Measurements from ENCODE around the gene SNX1.

SNX1 gene, protein sequence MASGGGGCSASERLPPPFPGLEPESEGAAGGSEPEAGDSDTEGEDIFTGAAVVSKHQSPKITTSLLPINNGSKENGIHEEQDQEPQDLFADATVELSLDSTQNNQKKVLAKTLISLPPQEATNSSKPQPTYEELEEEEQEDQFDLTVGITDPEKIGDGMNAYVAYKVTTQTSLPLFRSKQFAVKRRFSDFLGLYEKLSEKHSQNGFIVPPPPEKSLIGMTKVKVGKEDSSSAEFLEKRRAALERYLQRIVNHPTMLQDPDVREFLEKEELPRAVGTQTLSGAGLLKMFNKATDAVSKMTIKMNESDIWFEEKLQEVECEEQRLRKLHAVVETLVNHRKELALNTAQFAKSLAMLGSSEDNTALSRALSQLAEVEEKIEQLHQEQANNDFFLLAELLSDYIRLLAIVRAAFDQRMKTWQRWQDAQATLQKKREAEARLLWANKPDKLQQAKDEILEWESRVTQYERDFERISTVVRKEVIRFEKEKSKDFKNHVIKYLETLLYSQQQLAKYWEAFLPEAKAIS

DNA sequence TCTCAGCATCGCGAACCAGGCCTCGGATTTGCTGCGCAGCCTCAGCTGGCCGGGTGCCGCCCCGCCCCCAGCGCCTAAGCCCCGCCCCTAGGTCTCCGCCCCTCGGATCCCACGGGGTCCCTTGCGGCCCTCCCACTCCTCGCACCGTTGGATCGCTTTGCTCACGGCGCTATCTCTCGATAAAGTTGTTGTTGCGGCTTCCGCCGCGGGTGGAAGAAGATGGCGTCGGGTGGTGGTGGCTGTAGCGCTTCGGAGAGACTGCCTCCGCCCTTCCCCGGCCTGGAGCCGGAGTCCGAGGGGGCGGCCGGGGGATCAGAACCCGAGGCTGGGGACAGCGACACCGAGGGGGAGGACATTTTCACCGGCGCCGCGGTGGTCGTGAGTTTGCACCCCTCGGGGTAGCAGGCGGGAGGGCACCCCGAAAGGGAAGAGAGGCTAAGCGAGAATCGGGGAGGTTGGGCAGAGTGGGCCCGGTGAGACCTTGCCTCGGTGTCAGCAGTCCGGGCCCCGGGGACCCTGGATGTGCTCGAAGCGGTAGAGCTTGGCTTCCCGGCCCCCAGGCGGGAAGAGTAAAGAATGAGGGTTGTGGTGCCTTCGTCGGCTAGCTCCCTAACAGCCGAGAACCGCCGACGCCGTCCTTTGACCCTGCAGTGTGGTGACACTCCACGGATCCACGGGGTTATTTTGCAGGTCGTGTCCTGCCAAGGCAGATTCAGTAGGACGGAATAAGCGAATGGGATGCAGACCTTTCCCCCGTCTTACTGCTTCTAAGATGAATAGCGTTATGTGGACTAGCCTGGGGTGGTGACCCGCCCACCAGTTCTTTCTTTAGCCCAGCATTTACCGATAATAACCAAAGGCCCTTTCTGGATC is at the start of gene SNX1:
Gene SNX1, plus strand, starts transcription at position 188 of the 873 bp plus-strand sequence. Its CDS starts 32 bp downstream, at position 220.
- TF ChIP-seq, protein P1, sequence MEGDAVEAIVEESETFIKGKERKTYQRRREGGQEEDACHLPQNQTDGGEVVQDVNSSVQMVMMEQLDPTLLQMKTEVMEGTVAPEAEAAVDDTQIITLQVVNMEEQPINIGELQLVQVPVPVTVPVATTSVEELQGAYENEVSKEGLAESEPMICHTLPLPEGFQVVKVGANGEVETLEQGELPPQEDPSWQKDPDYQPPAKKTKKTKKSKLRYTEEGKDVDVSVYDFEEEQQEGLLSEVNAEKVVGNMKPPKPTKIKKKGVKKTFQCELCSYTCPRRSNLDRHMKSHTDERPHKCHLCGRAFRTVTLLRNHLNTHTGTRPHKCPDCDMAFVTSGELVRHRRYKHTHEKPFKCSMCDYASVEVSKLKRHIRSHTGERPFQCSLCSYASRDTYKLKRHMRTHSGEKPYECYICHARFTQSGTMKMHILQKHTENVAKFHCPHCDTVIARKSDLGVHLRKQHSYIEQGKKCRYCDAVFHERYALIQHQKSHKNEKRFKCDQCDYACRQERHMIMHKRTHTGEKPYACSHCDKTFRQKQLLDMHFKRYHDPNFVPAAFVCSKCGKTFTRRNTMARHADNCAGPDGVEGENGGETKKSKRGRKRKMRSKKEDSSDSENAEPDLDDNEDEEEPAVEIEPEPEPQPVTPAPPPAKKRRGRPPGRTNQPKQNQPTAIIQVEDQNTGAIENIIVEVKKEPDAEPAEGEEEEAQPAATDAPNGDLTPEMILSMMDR (IDR thresholded peaks at IDR 0.05): no peak

DNA sequence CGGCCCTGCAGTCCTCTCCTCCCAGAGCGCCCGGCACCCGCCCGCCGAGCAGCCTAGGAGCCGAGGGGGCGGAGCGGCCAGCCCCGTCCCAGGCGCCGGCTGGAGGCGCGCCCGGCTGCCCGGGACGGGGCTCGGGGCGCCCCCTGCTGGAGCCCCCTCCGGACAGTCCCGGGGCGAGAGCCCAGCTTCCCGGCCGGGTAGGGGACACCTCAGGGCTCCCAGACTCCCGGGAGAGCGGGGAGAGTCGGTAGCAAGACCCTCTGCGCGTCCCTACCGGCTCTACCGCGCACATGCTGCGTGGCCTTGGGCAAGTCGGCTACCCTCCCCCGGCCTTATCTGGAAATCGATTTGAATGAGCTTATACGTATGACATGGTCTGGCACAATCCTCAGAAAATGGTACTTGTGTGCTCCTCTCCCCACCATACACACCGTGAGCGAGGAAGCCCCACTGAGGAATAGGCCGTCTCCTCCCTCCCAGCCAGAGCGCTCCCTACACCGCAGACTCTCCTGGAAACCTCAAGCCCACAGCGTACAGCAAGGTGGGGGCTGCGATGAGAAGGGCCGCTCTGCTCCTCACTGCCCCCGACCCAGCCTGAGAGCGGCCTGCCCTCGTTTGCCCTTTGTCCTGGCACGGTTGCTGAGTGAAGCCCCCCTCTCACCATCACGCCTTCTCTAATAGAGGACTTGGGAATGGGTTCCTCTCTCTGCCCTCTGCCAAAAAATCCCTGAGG is 49.2 kb upstream of the SNX1 start, which contains the start of gene DAPK2:
Gene DAPK2, minus strand, starts transcription at position 65 of the 733 bp plus-strand sequence. CDS start 6,224 bp downstream, outside the sequence.
- TF ChIP-seq, protein P1 (IDR thresholded peaks at IDR 0.05): peak; percentile 83

DNA sequence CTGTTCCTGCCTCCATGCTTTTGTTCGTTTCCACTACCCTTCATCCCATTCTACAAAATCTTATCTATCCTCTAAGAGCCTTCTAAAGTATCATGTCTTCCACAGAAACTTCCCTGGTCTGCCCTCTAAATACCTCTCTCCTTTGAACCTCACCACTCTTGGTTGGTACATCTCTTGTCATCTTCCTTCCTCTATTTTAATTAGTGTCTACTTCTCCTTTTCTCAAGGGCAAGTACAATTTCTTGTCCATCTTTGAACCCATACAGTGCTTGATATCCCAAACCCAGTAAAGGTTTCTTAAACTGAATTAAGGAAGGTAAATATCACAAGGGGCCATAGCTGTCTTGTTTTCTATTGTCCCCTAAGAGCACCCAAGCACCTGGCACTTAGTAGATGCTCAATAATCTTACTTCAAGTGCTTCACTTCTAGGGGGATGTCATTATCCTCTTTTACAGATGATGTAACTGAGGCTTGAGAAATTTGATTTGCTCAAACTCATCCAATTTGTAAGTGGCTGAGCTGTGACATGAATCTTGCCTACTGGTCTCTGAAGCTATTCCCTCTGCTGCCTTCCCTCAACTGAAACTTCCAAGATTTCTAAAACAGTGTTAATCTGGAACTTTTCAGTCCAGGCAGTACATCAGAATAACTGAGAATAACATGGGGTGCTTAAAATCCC is 46.9 kb upstream of the SNX1 start:
- TF ChIP-seq, protein P1 (IDR thresholded peaks at IDR 0.05): no peak

DNA sequence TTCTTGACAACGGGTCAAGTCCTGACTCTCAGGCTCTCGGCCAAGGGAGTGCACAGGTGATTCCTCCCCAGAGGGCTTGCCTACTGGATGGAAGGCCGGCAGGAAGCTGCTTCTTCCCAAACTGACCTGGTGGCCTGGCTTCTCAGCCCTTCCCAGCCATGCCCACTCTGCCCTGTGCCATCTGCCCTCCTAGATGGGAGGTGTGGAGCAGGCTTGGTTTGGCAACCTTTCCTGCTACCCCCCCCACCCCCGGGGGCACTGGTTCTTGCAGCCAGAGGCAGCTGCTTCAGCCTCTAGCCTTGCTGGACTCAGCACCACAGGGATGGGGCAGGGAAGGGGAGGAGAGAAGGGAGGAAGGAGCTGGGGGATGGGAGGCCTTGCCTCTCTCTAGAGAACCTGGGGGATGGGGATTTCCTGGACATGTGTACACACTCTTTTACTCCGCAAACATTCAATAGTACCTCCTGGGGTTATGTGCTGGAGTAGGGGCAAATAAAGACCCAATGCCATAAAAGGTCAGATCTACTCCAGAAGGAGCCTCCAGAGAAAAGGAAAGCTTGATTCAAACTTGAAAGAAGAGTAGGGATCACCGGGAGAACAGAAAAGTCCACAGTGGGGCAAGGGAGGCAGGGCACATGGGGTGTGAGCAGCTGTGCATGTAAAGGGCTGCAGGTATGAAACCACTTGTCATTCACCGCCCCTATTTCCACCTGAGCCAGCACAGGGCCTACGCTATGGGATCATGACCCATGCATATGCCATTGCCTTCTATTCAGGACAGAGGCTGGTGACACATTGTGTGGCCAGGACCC is 45.3 kb upstream of the SNX1 start:
- TF ChIP-seq, protein P1 (IDR thresholded peaks at IDR 0.05): no peak

DNA sequence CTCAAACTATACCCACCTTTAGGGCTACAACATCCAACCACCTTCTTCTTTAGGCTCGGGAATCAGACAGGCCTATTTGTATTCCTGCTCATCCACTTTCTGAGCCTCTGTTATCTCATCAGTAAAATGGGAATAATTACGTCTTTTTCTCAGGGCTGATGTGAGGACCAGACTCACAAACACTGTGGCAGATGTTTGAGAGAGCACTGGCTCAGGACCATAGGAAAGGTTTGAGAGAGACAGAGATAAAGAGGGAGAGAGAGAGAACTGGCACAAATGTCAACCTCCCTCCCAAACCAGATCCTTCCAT is 44.7 kb upstream of the SNX1 start:
- TF ChIP-seq, protein P1 (IDR thresholded peaks at IDR 0.05): no peak

DNA sequence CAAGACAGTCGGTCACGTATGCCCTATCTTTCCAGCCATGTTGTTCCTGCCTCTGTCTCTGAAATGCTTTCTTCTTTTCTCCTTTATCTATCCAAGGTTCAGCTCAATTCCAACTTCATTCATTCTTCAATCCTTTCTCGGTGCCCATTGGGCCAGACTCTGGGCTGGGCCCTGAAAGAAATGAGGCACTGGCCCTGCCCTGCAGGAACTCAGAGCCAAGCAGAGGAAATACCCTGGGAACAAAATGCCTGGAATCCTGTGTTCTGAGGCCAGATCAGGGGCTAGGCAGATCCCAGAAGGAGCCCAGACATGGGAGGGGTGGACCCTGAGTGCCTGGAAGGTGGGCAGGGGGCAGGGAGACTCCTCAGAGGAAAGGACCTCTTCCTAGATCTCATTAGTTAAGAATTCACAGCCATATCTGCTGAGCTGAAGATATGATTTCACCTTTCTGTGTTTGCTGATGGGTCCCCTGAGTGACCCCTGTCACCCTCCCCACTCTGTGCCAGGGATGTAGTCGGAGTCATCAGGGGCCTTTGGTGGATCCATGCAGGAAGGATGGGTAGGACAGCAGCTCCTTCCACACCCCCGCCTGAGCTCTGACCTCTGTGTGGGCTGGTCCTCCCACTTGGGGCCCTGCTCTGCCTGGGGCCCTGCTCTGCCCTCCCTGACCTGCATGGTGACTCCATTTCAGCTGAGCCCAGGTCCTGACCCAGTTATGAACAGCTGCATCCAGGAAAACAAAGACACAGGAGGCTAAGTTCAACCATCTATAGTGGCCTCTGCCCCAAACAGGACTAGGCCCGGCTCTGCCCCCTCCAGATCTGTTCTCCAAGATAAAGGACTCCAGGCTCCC is 44.1 kb upstream of the SNX1 start:
- TF ChIP-seq, protein P1 (IDR thresholded peaks at IDR 0.05): no peak

Measured in LNCAP (cell line).